ENCODE measurements around the gene TRAFD1.
"Not testable (repeated sequence)": the region's sequence is repeated elsewhere in the genome, so short reads cannot be mapped to it uniquely, and the experiment has no call there.

The TRAFD1 gene, protein sequence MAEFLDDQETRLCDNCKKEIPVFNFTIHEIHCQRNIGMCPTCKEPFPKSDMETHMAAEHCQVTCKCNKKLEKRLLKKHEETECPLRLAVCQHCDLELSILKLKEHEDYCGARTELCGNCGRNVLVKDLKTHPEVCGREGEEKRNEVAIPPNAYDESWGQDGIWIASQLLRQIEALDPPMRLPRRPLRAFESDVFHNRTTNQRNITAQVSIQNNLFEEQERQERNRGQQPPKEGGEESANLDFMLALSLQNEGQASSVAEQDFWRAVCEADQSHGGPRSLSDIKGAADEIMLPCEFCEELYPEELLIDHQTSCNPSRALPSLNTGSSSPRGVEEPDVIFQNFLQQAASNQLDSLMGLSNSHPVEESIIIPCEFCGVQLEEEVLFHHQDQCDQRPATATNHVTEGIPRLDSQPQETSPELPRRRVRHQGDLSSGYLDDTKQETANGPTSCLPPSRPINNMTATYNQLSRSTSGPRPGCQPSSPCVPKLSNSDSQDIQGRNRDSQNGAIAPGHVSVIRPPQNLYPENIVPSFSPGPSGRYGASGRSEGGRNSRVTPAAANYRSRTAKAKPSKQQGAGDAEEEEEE

DNA sequence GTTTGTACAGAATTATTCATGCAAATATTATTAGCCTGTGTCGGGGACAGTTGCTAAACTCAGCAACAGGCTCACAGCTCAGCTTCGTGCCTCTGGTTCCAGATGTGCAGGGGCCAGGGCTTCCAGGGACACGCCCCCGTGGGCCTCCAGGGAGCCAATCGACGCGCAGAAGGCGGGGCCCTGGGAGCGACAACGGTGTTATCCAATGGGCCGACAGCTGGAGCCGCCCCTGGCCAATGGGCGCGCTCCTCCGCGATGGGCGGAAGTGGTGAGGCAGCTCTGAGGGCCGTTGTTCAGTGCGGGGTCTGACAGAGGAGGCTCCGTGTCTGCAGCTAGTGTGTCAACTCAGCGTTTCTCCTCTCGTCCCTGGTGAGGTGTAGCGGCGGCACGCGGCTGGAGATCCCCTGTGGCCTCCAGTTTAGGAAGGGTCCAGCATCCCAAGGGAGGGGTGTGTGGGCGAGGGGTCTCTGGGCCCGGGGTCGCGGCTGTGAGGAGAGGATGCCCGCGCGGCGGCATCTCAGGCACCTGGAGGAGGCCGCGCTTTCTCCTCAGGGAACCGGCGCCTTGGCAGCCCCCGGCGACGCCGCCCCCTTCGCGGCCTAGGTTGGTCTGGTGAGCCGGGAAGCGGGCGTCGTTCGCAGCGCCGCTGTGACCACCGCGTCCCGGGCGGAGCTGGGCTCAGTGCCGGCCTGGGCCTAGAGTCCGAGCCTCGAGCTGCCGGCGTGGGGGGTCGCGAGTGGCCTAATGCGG lies at the start of gene TRAFD1:
TRAFD1 (plus strand) TSS at position 311 of the 750 bp plus-strand sequence. CDS start 4,963 bp downstream, outside the sequence.
- DNase-seq (ENCODE audit: low spot score): peak; percentile 99

- no peak for DNase-seq (ENCODE audit: low spot score)
These were observed 38.1 kb upstream of the TRAFD1 start for GRCh38 chr12:112087055-112087850.

GRCh38 chr12:112087851-112088250 lies 37.5 kb upstream of the TRAFD1 start:
- DNase-seq (ENCODE audit: low spot score): no peak

DNA sequence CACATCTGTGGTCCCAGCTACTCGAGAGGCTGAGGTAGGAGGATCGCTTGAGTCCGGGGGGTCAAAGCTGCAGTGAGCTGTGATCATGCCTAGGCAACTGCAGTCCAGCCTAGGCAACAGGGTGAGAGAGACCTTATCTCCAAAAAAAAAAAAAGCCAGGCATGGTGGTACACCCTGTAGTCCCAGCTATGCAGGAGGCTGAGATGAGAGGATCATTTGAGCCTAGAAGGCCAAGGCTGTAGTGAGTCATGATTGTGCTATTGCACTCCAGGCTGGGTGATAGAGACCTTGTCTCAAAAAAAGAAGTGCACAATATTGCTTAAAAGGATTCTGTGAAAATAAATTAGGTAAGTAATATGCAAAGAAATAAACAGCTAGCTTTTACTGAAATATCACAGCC lies 33.8 kb upstream of the TRAFD1 start:
- DNase-seq (ENCODE audit: low spot score): no peak

DNA sequence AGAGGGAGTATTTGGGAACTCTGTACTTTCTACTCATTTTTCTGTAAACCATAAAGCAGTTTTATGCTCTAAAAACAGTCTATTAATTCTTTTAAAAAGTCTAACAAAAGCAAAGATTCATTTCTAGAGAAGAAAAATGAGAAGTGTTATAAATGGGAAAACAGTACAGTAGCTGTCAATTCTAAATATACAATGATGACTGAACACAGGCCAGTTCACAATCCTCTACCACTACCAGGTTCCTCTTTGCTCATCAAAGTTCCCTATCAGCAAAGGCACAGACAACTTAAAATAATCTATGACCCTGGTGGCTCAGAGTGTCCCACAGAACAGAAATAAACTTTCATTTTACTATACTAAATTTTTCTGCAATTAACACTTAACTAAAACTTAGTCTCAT lies 29.3 kb upstream of the TRAFD1 start:
- peak; percentile 41 for DNase-seq (ENCODE audit: low spot score)

DNA sequence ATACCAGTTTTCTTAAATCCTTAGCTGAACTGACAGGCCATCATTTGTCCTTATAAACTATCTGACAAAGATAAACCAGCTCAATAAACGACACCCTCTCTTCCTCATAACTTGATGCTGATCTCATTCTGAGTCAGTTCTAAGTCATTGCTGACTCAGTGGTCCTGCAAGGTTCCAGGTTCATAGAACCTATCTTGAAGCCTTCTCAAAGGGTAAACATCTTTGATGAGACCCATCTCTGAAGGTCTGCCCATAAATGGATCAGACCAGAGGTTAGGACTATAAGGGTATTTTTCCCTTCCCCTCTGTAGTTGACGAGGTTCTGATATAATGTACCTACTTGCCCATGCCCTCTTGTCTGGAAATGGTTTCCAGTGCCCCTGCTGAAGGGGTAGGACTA lies 28.7 kb upstream of the TRAFD1 start:
- no peak for DNase-seq (ENCODE audit: low spot score)

DNA sequence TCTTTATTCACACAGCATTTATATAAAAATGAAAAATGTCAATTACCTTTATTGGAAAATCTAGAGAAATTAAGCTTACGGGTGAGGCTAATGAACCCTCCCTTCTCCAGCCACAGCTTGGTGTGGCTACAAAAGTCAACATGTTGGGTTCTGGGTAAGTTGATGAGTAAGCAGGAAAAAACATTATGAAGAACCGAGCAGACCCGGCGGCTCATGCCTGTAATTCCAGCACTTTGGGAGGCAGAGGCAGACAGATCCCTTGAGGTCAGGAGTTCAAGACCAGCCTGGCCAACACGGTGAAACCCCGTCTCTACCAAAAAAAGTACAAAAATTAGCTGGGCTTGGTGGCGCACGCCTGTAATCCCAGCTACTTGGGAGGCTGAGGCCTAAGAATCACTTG lies 27.7 kb upstream of the TRAFD1 start:
- no peak for DNase-seq (ENCODE audit: low spot score)

DNA sequence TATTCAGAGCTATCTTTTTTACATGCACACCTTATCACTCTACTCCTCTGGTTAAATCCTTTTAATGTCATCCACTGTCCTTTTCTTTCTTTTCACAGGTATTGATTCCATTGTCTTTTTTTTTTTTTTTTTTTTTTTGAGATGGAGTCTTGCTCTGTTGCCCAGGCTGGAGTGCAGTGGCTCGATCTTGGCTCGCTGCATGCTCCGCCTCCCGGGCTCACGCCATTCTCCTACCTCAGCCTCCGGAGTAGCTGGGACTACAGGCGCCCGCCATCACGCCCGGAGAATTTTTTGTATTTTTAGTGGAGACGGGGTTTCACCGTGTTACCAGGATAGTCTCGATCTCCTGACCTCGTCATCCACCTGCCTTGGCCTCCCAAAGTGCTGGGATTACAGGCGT lies 24.9 kb upstream of the TRAFD1 start:
- not testable (repeated sequence) for DNase-seq (ENCODE audit: low spot score)

GRCh38 chr12:112102127-112102526 lies 23.2 kb upstream of the TRAFD1 start:
- no peak for DNase-seq (ENCODE audit: low spot score)

- DNase-seq (ENCODE audit: low spot score): not testable (repeated sequence)
These were observed 22.6 kb upstream of the TRAFD1 start for GRCh38 chr12:112102746-112103145.

- DNase-seq (ENCODE audit: low spot score): no peak
These were observed 21.4 kb upstream of the TRAFD1 start for GRCh38 chr12:112103758-112104503.

DNA sequence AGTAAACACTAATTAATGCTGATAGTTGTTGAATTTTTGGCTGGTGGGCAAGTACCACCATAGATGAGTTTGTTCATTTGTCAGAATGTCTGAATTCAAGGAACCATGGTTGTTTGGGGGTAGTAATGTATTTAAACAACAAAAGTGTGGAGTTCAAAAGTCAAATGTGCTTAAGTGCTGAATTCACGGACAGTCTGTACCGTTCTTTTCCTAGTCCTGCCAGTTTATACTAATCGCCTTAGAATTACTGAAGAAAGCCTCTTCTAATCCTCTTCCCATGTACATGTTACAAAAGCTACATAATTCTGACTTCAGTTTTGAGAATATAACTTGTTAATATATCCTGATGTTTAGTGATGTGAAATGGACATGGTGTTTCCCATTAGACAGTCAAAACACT lies 19.5 kb upstream of the TRAFD1 start:
- no peak for DNase-seq (ENCODE audit: low spot score)

DNA sequence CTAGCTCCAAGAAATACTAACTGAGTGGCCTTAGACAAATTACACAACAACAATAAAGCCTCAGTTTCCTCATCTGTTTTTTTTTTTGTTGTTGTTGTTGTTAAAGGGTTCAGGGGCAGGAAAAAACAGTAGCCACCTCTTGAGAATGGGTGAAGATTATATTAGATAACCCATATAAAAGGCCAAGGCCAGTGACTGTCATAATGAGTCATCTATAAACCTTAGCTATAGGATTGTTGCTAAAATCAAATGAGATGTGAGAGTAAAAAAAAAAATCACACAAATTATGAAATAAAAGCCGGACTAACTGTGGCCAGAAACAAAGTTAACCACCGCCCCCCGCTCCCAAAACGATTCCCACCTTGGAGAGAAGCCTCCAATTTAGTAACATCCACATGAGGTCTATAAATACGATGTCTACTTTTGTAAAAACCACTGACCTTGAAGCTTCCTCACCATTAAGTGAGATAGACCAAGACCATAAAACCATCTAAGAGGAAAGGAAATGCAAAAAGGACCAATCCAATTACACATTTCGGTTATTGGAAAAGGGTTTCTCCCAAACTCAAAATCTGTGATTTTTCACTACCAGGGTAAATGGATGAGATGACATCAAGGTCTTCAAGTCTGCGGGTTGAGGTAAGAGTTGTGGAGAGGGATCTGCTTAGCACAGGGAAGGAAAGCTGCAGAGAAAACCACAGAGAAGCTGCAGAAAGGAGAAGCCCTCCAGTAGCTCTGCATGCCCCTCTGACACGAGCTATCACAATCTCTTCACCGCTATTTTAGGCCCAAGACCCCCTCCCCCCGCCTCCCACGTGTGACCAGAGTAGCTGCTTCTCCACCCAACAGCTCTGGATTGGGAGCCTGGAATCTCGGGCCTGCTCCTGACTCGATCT lies 17.8 kb upstream of the TRAFD1 start:
- peak; percentile 19 for DNase-seq (ENCODE audit: low spot score)

- peak; percentile 84 for DNase-seq (ENCODE audit: low spot score)
These were observed 16.9 kb upstream of the TRAFD1 start, which contains the start of gene NAA25 for GRCh38 chr12:112108202-112109079. TSS of gene NAA25 (minus strand) at chr12:112108783. CDS start at chr12:112108773, 10 bp downstream.

DNA sequence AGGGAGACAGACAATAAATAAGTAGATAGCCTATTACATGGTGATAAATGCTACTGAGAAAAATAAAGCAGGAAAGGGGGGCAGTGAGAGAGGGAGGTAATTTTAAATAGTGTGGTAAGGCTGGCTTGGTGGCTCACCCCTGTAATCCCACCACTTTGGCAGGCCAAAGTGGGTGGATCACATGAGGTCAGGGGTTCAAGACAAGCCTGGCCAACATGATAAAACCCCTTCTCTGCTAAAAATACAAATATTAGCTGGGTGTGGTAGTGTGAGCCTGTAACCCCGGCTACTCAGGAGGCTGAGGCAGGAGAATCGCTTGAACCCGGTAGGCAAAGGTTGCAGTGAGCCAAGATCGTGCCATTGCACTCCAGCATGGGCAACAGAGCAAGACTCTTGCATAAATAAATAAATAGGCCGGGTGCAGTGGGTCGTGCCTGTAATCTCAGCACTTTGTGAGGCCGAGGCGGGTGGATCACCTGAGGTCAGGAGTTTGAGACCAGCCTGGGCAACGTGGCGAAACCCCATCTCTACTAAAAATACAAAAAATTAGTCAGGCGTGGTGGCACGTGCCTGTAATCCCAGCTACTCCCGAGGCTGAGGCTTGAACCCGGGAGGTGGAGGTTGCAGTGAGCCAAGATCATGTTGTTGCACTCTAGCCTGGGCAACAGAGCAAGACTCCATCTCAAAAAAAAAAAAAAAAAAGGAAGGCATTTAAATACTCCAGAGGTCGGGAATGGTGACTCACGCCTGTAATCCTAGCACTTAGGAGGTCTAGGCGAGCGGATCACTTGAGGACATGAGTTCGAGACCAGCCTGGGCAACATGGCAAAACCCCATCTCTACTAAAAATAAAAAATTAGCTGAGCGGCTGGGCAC lies 14.3 kb upstream of the TRAFD1 start:
- not testable (repeated sequence) for DNase-seq (ENCODE audit: low spot score)

GRCh38 chr12:112111931-112112330 lies 13.4 kb upstream of the TRAFD1 start:
- DNase-seq (ENCODE audit: low spot score): no peak

GRCh38 chr12:112112409-112113133 lies 12.8 kb upstream of the TRAFD1 start:
- DNase-seq (ENCODE audit: low spot score): no peak

Data from germinal center (tissue), 1 donor.